Heart right ventricle (tissue), 16 donors: ENCODE data around the gene ALK. TPM values are rescaled to one million over a fixed set of nuclear protein-coding genes. Genes with fewer than 3 reads are reported as not detected.

Experiments used
- ATAC-seq, 8 donors: fragments of 200-7000 bp; cut with Tn5 transposase; one replicate each; pipeline ENCODE4 v1.9.1; 2020; ENCODE audit warnings: mild to moderate bottlenecking in 8 of 8, moderate library complexity in 8 of 8, moderate number of reproducible peaks in 1 of 8
- DNase-seq, 2 donors: peaks; one replicate each; pipeline ENCODE4 v3.0.0-alpha.2; 2020
- H3K27ac ChIP-seq, 10 donors: fragments of 200-600 bp; sonication (generic) in 2 of 10; one replicate each; pipeline versions ENCODE4 v1.5.0 to v1.8.0; 2020 to 2022; ENCODE audit warnings: mild to moderate bottlenecking in 3 of 10
- H3K27me3 ChIP-seq, 7 donors: fragments of 200-600 bp; one replicate each; pipeline ENCODE4 v1.8.0; 2021 to 2022; ENCODE audit warnings: mild to moderate bottlenecking in 2 of 7
- H3K36me3 ChIP-seq, 9 donors: fragments of 200-600 bp; sonication (generic) in 1 of 9; one replicate each; pipeline versions ENCODE4 v1.5.0 to v1.8.0; 2020 to 2022; ENCODE audit warnings: mild to moderate bottlenecking in 2 of 9
- H3K4me1 ChIP-seq, 9 donors: fragments of 200-600 bp; sonication (generic) in 1 of 9; one replicate each; pipeline versions ENCODE4 v1.5.0 to v1.8.0; 2020 to 2022; ENCODE audit warnings: mild to moderate bottlenecking in 4 of 9
- H3K4me3 ChIP-seq, 10 donors: fragments of 200-600 bp; sonication (generic) in 2 of 10; one replicate each; pipeline versions ENCODE4 v1.5.0 to v1.8.0; 2020 to 2022; ENCODE audit warnings: mild to moderate bottlenecking in 7 of 10, moderate library complexity in 2 of 10
- H3K9me3 ChIP-seq, 11 donors: fragments of 200-600 bp in 10 of 11; sonication (generic) in 2 of 11; one replicate each; pipeline versions ENCODE4 v1.5.0 to v1.8.0; 2013 to 2022; ENCODE audit warnings: mild to moderate bottlenecking in 2 of 11, control low read depth in 1 of 11, moderate library complexity in 1 of 11
- WGBS, 2 donors: extraction: QIAGEN DNeasy Blood & Tissue Kit; methylation state at CpG; one replicate each; pipeline ENCODE4 v1.1.7; 2013; ENCODE audit warnings: inconsistent platforms in 1 of 2; 5-methylcytosine and 5-hydroxymethylcytosine counted together
- intact Hi-C, 10 donors: fragments of 100-400 bp; cut with DNase I; formaldehyde crosslinking; loops; one replicate each; pipeline versions ENCODE4 v1.11.1 to v1.14.2; 2022
- polyA plus RNA-seq, 2 donors: library from polyadenylated mRNA; stranded (reverse); fragments of 200-250 nt; gene quantifications; one replicate each; pipeline ENCODE4 v1.2.3, GENCODE V29; 2013
- total RNA-seq, 10 donors: library from RNA; stranded (reverse); fragmentation: NEBNext Ultra II Directional in 3 of 10; extraction: Animal tissue kit (Norgen Biotek cat#: 25700) in 3 of 10; gene quantifications; one replicate each; pipeline versions ENCODE4 v1.2.1 to v1.2.4, GENCODE V29; 2021 to 2023
- TF ChIP-seq, protein P1 (sequence below), 9 donors: fragments of 200-600 bp; sonication (generic) in 2 of 9; IDR thresholded peaks; one replicate each; pipeline versions ENCODE4 v1.5.0 to v1.8.0; 2021 to 2022; ENCODE audit warnings: antibody characterized with exemption in 9 of 9, mild to moderate bottlenecking in 5 of 9, moderate library complexity in 1 of 9
- donor health status: Arrhythmogenic right ventricular cardiomyopathy.
- donor health status: ischemic (EF 13 %, LVEDD 7.1; RV severe dilation, severe dysfunction).
- donor health status: healthy with polysubstance abuse.
- donor health status: DM: no; HTN: yes; CAD: no.
- donor health status: DM: no; HTN: no; CAD: no.
- donor health status: ischemic (EF 25% LVEDD 6.9; RV normal size, moderate dysfunction).
- donor health status: ischemic (EF 25% LVEDD 5.7; RV mildly dilated, moderate dysfunction).
- donor health status: healthy.
- donor health status: DM: yes; HTN: yes; CAD: no.
- donor health status: Ischemic cardiomyopathy.
- donor health status: ischemic (EF 35%, LVEDD 5.7; RV mildly dilated, moderate dysfunction).
- donor health status: nonischemic (EF 11% LVEDD 7.7; RV severe dilation, severe dysfunction).
- donor health status: DM: yes; HTN: yes; CAD: no.
- donor health status: PGD.
- donor health status: ischemic (EF 29% LVEDD 5.4; RV normal size, mild dysfunction).
- donor health status: nonischemic (EF 23%, LVEDD 6.1; RV moderate dilation, normal function).

ALK gene
- total and polyA plus RNA-seq, 12 donors = 0.01 to 0.24 (median 0.08) TPM; not detected in 7

DNA sequence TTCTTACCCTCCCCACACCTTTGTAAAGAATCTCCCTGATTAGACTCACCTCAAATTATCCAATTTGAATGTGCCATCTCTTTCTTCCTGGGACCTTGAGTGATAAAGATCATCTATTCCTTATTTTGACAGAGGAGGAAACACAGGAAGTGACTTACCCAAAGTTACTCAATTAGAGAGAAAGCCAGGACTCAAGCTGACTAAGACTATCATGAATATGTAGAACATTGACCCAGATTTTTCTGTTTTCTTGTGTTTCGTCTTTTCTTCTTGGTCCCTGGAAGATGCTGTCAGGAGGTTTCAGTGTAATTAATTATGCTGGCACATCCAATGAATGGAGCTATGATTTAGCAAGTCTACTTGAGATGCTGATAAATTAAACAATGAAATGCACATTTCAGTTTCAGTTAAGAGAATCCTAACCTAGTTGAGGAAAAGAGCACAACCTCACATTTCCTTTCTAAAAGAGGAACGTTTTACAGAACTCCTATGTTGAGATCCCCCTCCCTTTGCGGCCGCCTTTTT is 425.8 kb downstream of the ALK start:
- Histone ChIP-seq H3K4me3 (no peak overlapping the region), H3K4me1 (no peaks in the 10 kb centered on the region), H3K27me3 (peaks cover 0 to 4% (median 0%) of the 10 kb centered on the region in 7 donors), H3K27ac (no peak overlapping the region), H3K36me3 (no peaks in the 10 kb centered on the region), H3K9me3 (no peaks in the 10 kb centered on the region)
- no peak for DNase-seq
- ATAC-seq = no peak
- intact Hi-C loops = no loop called here
- TF ChIP-seq, protein P1, sequence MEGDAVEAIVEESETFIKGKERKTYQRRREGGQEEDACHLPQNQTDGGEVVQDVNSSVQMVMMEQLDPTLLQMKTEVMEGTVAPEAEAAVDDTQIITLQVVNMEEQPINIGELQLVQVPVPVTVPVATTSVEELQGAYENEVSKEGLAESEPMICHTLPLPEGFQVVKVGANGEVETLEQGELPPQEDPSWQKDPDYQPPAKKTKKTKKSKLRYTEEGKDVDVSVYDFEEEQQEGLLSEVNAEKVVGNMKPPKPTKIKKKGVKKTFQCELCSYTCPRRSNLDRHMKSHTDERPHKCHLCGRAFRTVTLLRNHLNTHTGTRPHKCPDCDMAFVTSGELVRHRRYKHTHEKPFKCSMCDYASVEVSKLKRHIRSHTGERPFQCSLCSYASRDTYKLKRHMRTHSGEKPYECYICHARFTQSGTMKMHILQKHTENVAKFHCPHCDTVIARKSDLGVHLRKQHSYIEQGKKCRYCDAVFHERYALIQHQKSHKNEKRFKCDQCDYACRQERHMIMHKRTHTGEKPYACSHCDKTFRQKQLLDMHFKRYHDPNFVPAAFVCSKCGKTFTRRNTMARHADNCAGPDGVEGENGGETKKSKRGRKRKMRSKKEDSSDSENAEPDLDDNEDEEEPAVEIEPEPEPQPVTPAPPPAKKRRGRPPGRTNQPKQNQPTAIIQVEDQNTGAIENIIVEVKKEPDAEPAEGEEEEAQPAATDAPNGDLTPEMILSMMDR (IDR thresholded peaks at IDR 0.05) = no peak
- WGBS, 2 donors = 62 to 76% methylated on average over 4 of the region's 4 CpGs

DNA sequence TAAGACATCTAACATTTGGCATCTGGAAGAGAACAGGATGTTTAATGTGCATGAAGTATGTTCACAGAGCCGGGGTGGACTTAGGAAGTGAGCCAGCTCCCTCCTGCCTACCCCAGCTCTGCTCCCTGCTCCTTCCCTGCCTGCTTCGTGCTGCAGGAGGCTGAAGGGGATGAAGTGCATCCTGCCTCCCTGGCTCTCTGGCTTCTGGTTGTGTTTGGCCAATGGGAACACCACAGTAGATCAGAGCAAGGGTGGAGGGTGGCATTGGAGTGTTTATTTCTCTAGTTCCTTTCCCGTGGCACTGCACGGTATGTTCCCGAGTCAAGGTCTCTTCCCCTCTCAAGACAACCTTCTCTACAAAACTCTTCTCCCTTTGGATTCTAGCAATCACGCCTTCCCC is 426.3 kb downstream of the ALK start:
- Histone ChIP-seq H3K36me3 (no peaks in the 10 kb centered on the region), H3K4me3 (no peak overlapping the region), H3K9me3 (no peaks in the 10 kb centered on the region), H3K4me1 (no peaks in the 10 kb centered on the region), H3K27me3 (peaks cover 0 to 4% (median 0%) of the 10 kb centered on the region in 7 donors), H3K27ac (no peak overlapping the region)
- ATAC-seq = no peak
- WGBS, 2 donors = 62 to 75% methylated on average over 6 of the region's 6 CpGs
- DNase-seq = no peak
- intact Hi-C loops = no loop called here
- TF ChIP-seq, protein P1 (IDR thresholded peaks at IDR 0.05) = no peak

DNA sequence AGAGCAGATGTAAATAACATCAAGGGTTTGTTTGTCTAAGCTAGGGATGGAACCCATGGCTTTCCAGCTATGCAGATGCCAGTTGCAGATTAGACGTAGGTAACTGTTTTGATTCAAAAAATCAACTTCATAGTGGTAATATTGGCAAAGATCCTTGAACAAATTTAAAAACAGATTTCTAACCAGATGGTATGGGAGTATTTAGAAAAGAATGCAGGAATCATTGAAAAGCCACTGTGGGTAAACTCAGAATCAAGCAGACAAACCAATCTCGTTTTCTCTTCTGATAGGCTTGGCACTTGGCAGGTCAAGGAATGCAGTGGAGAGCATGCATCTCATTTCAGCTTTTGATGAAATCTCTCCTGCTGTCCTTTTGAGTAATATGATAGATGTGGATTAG is 428.7 kb downstream of the ALK start:
- TF ChIP-seq, protein P1 (IDR thresholded peaks at IDR 0.05) = no peak
- no peaks in the 10 kb centered on the region for H3K4me1 ChIP-seq
- H3K36me3 ChIP-seq = no peaks in the 10 kb centered on the region
- no peak overlapping the region for H3K27ac ChIP-seq
- DNase-seq (no peak), ATAC-seq (no peak)
- no peak overlapping the region for H3K4me3 ChIP-seq
- no peaks in the 10 kb centered on the region for H3K27me3 ChIP-seq
- intact Hi-C loops = no loop called here
- WGBS, 2 donors = 54 to 79% methylated on average over 2 of the region's 2 CpGs
- H3K9me3 ChIP-seq = no peaks in the 10 kb centered on the region

DNA sequence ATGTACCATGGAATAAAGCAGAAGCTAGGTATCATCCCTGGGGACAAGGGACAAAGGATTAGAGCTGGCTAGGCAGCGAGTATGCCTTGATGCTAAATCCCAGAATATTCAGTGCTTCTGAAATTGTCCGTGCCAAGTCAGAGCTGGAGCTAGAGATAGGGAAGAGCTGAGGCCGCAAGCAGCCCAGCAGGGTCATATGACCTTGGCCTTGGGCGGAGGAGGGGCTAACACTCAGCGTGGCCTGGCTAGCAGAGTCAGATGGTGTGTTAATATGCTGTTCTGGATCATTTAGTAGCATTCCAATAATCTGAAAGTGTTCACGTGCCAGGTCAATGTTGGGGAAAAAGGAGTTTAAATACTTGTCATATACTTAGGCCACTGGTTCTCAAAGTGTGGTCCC is 431.3 kb downstream of the ALK start:
- H3K9me3 ChIP-seq = peaks cover 0 to 9% (median 0%) of the 10 kb centered on the region in 11 donors
- no peak overlapping the region for H3K4me3 ChIP-seq
- ATAC-seq = no peak
- DNase-seq = no peak
- H3K27ac ChIP-seq = no peak overlapping the region
- H3K36me3 ChIP-seq = no peaks in the 10 kb centered on the region
- whole genome bisulfite sequencing, 2 donors = 62 to 64% methylated on average over 6 of the region's 6 CpGs
- intact Hi-C loops = no loop called here
- no peaks in the 10 kb centered on the region for H3K4me1 ChIP-seq
- no peaks in the 10 kb centered on the region for H3K27me3 ChIP-seq
- TF ChIP-seq, protein P1 (IDR thresholded peaks at IDR 0.05) = no peak
